Measurements from ENCODE around the gene NT5DC1.

DNA sequence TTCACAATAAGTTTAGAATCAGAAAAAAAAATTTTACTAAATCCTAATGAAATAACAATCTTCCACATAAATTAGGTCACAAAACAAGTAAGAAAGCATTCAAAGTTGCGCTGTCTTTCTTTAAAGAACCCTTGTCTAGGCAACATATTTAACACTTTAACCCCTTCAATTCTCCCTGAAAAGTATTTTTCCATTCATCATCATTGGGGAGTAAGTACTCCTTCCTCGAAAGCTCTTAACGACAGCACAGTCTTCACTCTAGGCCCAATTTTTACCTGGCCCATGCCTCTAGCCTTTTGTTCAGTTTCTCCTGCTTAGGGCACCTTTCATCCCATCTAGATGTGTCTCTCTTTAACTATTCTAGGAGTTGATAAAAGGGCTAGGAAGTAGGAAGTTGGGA, 176.5 kb downstream of the NT5DC1 start:
- TF ChIP-seq, protein P1, sequence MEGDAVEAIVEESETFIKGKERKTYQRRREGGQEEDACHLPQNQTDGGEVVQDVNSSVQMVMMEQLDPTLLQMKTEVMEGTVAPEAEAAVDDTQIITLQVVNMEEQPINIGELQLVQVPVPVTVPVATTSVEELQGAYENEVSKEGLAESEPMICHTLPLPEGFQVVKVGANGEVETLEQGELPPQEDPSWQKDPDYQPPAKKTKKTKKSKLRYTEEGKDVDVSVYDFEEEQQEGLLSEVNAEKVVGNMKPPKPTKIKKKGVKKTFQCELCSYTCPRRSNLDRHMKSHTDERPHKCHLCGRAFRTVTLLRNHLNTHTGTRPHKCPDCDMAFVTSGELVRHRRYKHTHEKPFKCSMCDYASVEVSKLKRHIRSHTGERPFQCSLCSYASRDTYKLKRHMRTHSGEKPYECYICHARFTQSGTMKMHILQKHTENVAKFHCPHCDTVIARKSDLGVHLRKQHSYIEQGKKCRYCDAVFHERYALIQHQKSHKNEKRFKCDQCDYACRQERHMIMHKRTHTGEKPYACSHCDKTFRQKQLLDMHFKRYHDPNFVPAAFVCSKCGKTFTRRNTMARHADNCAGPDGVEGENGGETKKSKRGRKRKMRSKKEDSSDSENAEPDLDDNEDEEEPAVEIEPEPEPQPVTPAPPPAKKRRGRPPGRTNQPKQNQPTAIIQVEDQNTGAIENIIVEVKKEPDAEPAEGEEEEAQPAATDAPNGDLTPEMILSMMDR (IDR thresholded peaks at IDR 0.05): no peak
- no peak for TF ChIP-seq POLR2A (IDR thresholded peaks at IDR 0.05)
